ENCODE data around the gene ZFTA. TPM values are rescaled to one million over a fixed set of nuclear protein-coding genes. Genes with fewer than 3 reads are reported as not detected.
A peak's percentile ranks its signal among the peaks of the same experiment; 100 is the strongest.

ZFTA gene
- total RNA-seq (2022) (30.8 and 31.0 TPM in 2 replicates), Bru-seq, nascent RNA (percentile 84 among the genes with signal in this experiment), BruChase-seq, experiment 1, labeled RNA remaining after a 2-hour chase (percentile 96 among the genes with signal in this experiment), BruChase-seq, experiment 2, labeled RNA remaining after a 6-hour chase (percentile 79 among the genes with signal in this experiment)
- long read RNA-seq, partial matches to known transcripts = 0 of 17 reads
- long read RNA-seq, other reads (novel, unspliced or antisense) = 17 of 17 reads

GRCh38 chr11:63768237-63769041, at the start of gene ZFTA:
ZFTA (minus strand) TSS chr11:63768775; CDS start chr11:63768622, 153 bp downstream.
- no peaks in the 10 kb centered on the region for H3K9me3 Mint-ChIP-seq (ENCODE audit: unreplicated experiment)
- peak; percentile 75 to 84 for DNase-seq
- H3K4me3 Mint-ChIP-seq (ENCODE audit: unreplicated experiment) = peak within 1 kb of the TSS; percentile 99
- intact Hi-C loops (cut with micrococcal nuclease; ENCODE audit: unreplicated experiment) = loop anchor here (1.0 to 5.0 kb wide), 4 partner anchors 45 to 176 kb away; partner anchors contain the start of gene SPINDOC
- peak within 1 kb of the TSS; percentile 96 for H3K27ac Mint-ChIP-seq (ENCODE audit: unreplicated experiment)
- H3K4me3 ChIP-seq (ENCODE audit: low read depth, low read length) = peak within 1 kb of the TSS; percentile 77
- ChIA-PET POLR2A (interaction anchor here (0.7 to 1.1 kb wide), 2 partner anchors 46 to 104 kb away, joined by 3 read pairs; no protein-coding TSS in a partner anchor), CTCF (interaction anchor here (0.6 to 2.3 kb wide), 10 partner anchors 10 to 377 kb away, joined by 3 to 9 read pairs (median 4); partner anchors contain the start of gene RCOR2)
- TF ChIP-seq CTCF (IDR thresholded peaks at IDR 0.05; ENCODE audit: insufficient read depth in 1 of 2, low read depth in 1 of 2, low read length in 1 of 2, severe bottlenecking in 1 of 2, unreplicated experiment in 1 of 2) = peak; percentile 36 to 75
- H3K4me1 Mint-ChIP-seq (ENCODE audit: low read depth, unreplicated experiment) = peaks cover 39% of the 10 kb centered on the region
- H3K36me3 Mint-ChIP-seq (ENCODE audit: insufficient read depth, unreplicated experiment) = peaks cover 33% of the 10 kb centered on the region
- peaks cover 5% of the 10 kb centered on the region for H3K36me3 ChIP-seq (ENCODE audit: control insufficient read depth, insufficient read depth, low read length)
- H3K27me3 Mint-ChIP-seq (ENCODE audit: insufficient read depth, unreplicated experiment) = no peaks in the 10 kb centered on the region
- no TSS peak for BruUV-seq (replicated peaks)
- H3K4me1 ChIP-seq = peaks cover 37% of the 10 kb centered on the region
- no peaks in the 10 kb centered on the region for H3K27me3 ChIP-seq (replicated peaks; ENCODE audit: control insufficient read depth, insufficient read depth, low read length)
- no peaks in the 10 kb centered on the region for H3K9me3 ChIP-seq

- Histone ChIP-seq H3K4me1 (peaks cover 7% of the 10 kb centered on the region; the same call in 1 of the 2 replicates), H3K9me3 (no peaks in the 10 kb centered on the region), H3K4me3 (ENCODE audit: low read depth, low read length) (no peak overlapping the region), H3K27me3 (replicated peaks; ENCODE audit: control insufficient read depth, insufficient read depth, low read length) (no peaks in the 10 kb centered on the region), H3K36me3 (ENCODE audit: control insufficient read depth, insufficient read depth, low read length) (peaks cover 8% of the 10 kb centered on the region)
- ChIA-PET CTCF (no interaction called here), POLR2A (no interaction called here)
- no peaks in the 10 kb centered on the region for H3K9me3 Mint-ChIP-seq (ENCODE audit: unreplicated experiment)
- intact Hi-C loops (cut with micrococcal nuclease; ENCODE audit: unreplicated experiment) = no loop called here
- peaks cover 18% of the 10 kb centered on the region for H3K4me1 Mint-ChIP-seq (ENCODE audit: low read depth, unreplicated experiment)
- peaks cover 80% of the 10 kb centered on the region for H3K36me3 Mint-ChIP-seq (ENCODE audit: insufficient read depth, unreplicated experiment)
- H3K27me3 Mint-ChIP-seq (ENCODE audit: insufficient read depth, unreplicated experiment) = no peaks in the 10 kb centered on the region
- no TSS peak for BruUV-seq (replicated peaks)
- no peak for TF ChIP-seq CTCF (IDR thresholded peaks at IDR 0.05; ENCODE audit: insufficient read depth in 1 of 2, low read depth in 1 of 2, low read length in 1 of 2, severe bottlenecking in 1 of 2, unreplicated experiment in 1 of 2)
- H3K27ac Mint-ChIP-seq (ENCODE audit: unreplicated experiment) = no peak overlapping the region
- H3K4me3 Mint-ChIP-seq (ENCODE audit: unreplicated experiment) = no peak overlapping the region
- no peak for DNase-seq
Measured at GRCh38 chr11:63817758-63818498, 49.4 kb upstream of the ZFTA start.

- ChIA-PET POLR2A (interaction anchor here (0.6 kb wide), 1 partner anchor 143 kb away, joined by 3 read pairs; no protein-coding TSS in a partner anchor), CTCF (no interaction called here)
- peaks cover 25% of the 10 kb centered on the region for H3K4me1 Mint-ChIP-seq (ENCODE audit: low read depth, unreplicated experiment)
- Histone ChIP-seq H3K36me3 (ENCODE audit: control insufficient read depth, insufficient read depth, low read length) (peaks cover 4% of the 10 kb centered on the region), H3K4me3 (ENCODE audit: low read depth, low read length) (no peak overlapping the region), H3K4me1 (peaks cover 7% of the 10 kb centered on the region; the same call in 1 of the 2 replicates), H3K9me3 (no peaks in the 10 kb centered on the region), H3K27me3 (replicated peaks; ENCODE audit: control insufficient read depth, insufficient read depth, low read length) (no peaks in the 10 kb centered on the region)
- H3K4me3 Mint-ChIP-seq (ENCODE audit: unreplicated experiment) = no peak overlapping the region
- H3K9me3 Mint-ChIP-seq (ENCODE audit: unreplicated experiment) = no peaks in the 10 kb centered on the region
- intact Hi-C loops (cut with micrococcal nuclease; ENCODE audit: unreplicated experiment) = no loop called here
- no peak for DNase-seq
- H3K36me3 Mint-ChIP-seq (ENCODE audit: insufficient read depth, unreplicated experiment) = peaks cover 68% of the 10 kb centered on the region
- no peaks in the 10 kb centered on the region for H3K27me3 Mint-ChIP-seq (ENCODE audit: insufficient read depth, unreplicated experiment)
- H3K27ac Mint-ChIP-seq (ENCODE audit: unreplicated experiment) = no peak overlapping the region
- BruUV-seq (replicated peaks) = no TSS peak
- TF ChIP-seq CTCF (IDR thresholded peaks at IDR 0.05; ENCODE audit: insufficient read depth in 1 of 2, low read depth in 1 of 2, low read length in 1 of 2, severe bottlenecking in 1 of 2, unreplicated experiment in 1 of 2) = no peak
Measured at GRCh38 chr11:63816732-63817131, 48.2 kb upstream of the ZFTA start.

All from Caco-2 (cell line).